ENCODE measurements around the gene BSND.

Gene BSND

GRCh38 chr1:55001311-55001710 is 2.6 kb downstream of the BSND start:
- Histone ChIP-seq H3K9me2 (replicated peaks; ENCODE audit: insufficient read depth, low read length) (no peaks in the 10 kb centered on the region), H3K27ac (ENCODE audit: low read length) (no peak overlapping the region), H3K4me3 (ENCODE audit: low read length) (no peak overlapping the region), H3K27me3 (replicated peaks; ENCODE audit: insufficient read depth, low read length) (no peaks in the 10 kb centered on the region; the same call in 1 of the 2 replicates), H3K9me3 (replicated peaks; ENCODE audit: insufficient read depth, low read length) (no peaks in the 10 kb centered on the region), H3K79me2 (ENCODE audit: low read length) (no peaks in the 10 kb centered on the region), H2AFZ (ENCODE audit: low read length) (no peak overlapping the region), H3K4me1 (ENCODE audit: low read length) (no peaks in the 10 kb centered on the region), H3F3A (ENCODE audit: insufficient read depth, low read length) (no peaks in the 10 kb centered on the region), H3K36me3 (replicated peaks; ENCODE audit: insufficient read depth, low read length) (no peaks in the 10 kb centered on the region), H3K9ac (ENCODE audit: low read length) (no peak overlapping the region), H3K4me2 (ENCODE audit: low read depth, low read length) (no peak overlapping the region), H4K20me1 (ENCODE audit: insufficient read depth, low read length) (no peaks in the 10 kb centered on the region)
- no peak for DNase-seq
- TF ChIP-seq CTCF (IDR thresholded peaks at IDR 0.05; ENCODE audit: low read length) = no peak
- no peak for TF ChIP-seq EZH2phosphoT487 (IDR thresholded peaks at IDR 0.05; ENCODE audit: low read length)
- no peak for TF ChIP-seq EZH2 (optimal IDR thresholded peaks at IDR 0.05; ENCODE audit: low read depth, low read length)

- H3K27me3 ChIP-seq (replicated peaks; ENCODE audit: insufficient read depth, low read length) = no peaks in the 10 kb centered on the region
- no peak overlapping the region for H3K9ac ChIP-seq (ENCODE audit: low read length)
- no peaks in the 10 kb centered on the region for H3F3A ChIP-seq (ENCODE audit: insufficient read depth, low read length)
- no peaks in the 10 kb centered on the region for H4K20me1 ChIP-seq (ENCODE audit: insufficient read depth, low read length)
- no peak overlapping the region for H3K4me3 ChIP-seq (ENCODE audit: low read length)
- TF ChIP-seq EZH2 (optimal IDR thresholded peaks at IDR 0.05; ENCODE audit: low read depth, low read length) (no peak), CTCF (IDR thresholded peaks at IDR 0.05; ENCODE audit: low read length) (no peak), EZH2phosphoT487 (IDR thresholded peaks at IDR 0.05; ENCODE audit: low read length) (no peak)
- no peaks in the 10 kb centered on the region for H3K79me2 ChIP-seq (ENCODE audit: low read length)
- no peak for DNase-seq
- H3K9me2 ChIP-seq (replicated peaks; ENCODE audit: insufficient read depth, low read length) = no peaks in the 10 kb centered on the region
- H3K36me3 ChIP-seq (replicated peaks; ENCODE audit: insufficient read depth, low read length) = no peaks in the 10 kb centered on the region
- no peak overlapping the region for H2AFZ ChIP-seq (ENCODE audit: low read length)
- no peaks in the 10 kb centered on the region for H3K4me1 ChIP-seq (ENCODE audit: low read length)
- H3K9me3 ChIP-seq (replicated peaks; ENCODE audit: insufficient read depth, low read length) = no peaks in the 10 kb centered on the region
- no peak overlapping the region for H3K4me2 ChIP-seq (ENCODE audit: low read depth, low read length)
- H3K27ac ChIP-seq (ENCODE audit: low read length) = no peak overlapping the region
These were observed 4.0 kb downstream of the BSND start for GRCh38 chr1:55002686-55003085.

- H3K9me2 ChIP-seq (replicated peaks; ENCODE audit: insufficient read depth, low read length) = no peaks in the 10 kb centered on the region
- H3K4me1 ChIP-seq (ENCODE audit: low read length) = no peaks in the 10 kb centered on the region
- no peaks in the 10 kb centered on the region for H3F3A ChIP-seq (ENCODE audit: insufficient read depth, low read length)
- H3K4me2 ChIP-seq (ENCODE audit: low read depth, low read length) = no peak overlapping the region
- H3K27ac ChIP-seq (ENCODE audit: low read length) = no peak overlapping the region
- no peaks in the 10 kb centered on the region for H3K36me3 ChIP-seq (replicated peaks; ENCODE audit: insufficient read depth, low read length)
- no peaks in the 10 kb centered on the region for H4K20me1 ChIP-seq (ENCODE audit: insufficient read depth, low read length)
- H3K9me3 ChIP-seq (replicated peaks; ENCODE audit: insufficient read depth, low read length) = no peaks in the 10 kb centered on the region
- H3K79me2 ChIP-seq (ENCODE audit: low read length) = no peaks in the 10 kb centered on the region
- H2AFZ ChIP-seq (ENCODE audit: low read length) = no peak overlapping the region
- no peak overlapping the region for H3K9ac ChIP-seq (ENCODE audit: low read length)
- DNase-seq = no peak
- no peak overlapping the region for H3K4me3 ChIP-seq (ENCODE audit: low read length)
- no peaks in the 10 kb centered on the region for H3K27me3 ChIP-seq (replicated peaks; ENCODE audit: insufficient read depth, low read length)
- no peak for TF ChIP-seq EZH2phosphoT487 (IDR thresholded peaks at IDR 0.05; ENCODE audit: low read length)
- no peak for TF ChIP-seq CTCF (IDR thresholded peaks at IDR 0.05; ENCODE audit: low read length)
- TF ChIP-seq EZH2 (optimal IDR thresholded peaks at IDR 0.05; ENCODE audit: low read depth, low read length) = no peak
These were observed 6.8 kb downstream of the BSND start for GRCh38 chr1:55005351-55006140.
